Measurements from ENCODE around the gene B2M. TPM values are rescaled to one million over a fixed set of nuclear protein-coding genes. Genes with fewer than 3 reads are reported as not detected.
A peak's percentile ranks its signal among the peaks of the same experiment; 100 is the strongest.
"Not testable (repeated sequence)": the region's sequence is repeated elsewhere in the genome, so short reads cannot be mapped to it uniquely, and the experiment has no call there.

B2M gene
- polyA plus RNA-seq, 4 donors = 1,875 to 5,068 (median 4,132) TPM

DNA sequence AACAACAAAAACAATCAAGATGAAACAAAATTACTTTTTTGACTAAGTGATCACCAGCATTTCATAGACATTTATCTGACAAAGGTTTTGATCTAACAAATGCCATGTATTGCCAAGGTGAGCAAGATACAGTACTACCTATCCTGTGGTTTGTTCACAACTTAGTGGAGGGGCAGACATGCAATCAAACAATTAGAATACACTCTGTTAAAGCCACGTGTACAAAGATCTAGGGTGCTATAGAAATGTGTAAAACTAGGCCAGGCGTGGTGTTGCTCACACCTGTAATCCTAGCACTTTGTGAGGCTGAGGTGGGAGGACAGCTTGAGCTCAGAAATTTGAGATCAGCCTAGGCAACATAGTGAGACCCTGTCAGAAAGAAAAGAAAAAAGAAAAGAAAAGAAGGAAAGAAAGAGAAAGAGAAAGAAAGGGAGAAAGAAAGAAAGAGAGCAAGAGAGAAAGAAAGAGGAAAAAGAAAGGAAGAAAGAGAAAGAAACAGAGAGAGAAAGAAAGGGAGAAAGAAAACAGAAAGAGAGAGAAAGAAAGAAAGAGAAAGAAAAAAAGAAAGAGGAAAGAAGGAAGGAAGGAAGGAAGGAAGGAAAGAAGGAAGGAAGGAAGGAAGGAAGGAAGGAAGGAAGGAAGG is 23.6 kb downstream of the B2M start:
- Histone ChIP-seq H3K36me3 (ENCODE audit: control insufficient read depth in 3 of 3, insufficient read depth in 2 of 3, low read depth in 1 of 3, low read length in 3 of 3) (peaks cover 0 to 3% (median 0%) of the 10 kb centered on the region in 3 donors), H3K27ac (ENCODE audit: low read depth in 1 of 3, low read length in 2 of 3) (peak overlapping the region in 1 of 3 donors; percentile 85), H3K4me1 (ENCODE audit: control insufficient read depth in 3 of 3, insufficient read depth in 2 of 3, low read depth in 1 of 3, low read length in 2 of 3) (peaks cover under 1 to 8% (median 2%) of the 10 kb centered on the region in 3 donors), H3K9me3 (ENCODE audit: control insufficient read depth in 2 of 2, insufficient read depth in 1 of 2, low read depth in 1 of 2, low read length in 1 of 2) (no peaks in the 10 kb centered on the region), H3K4me3 (ENCODE audit: low read depth in 1 of 3, low read length in 3 of 3) (no peak overlapping the region), H3K27me3 (ENCODE audit: control insufficient read depth in 3 of 3, insufficient read depth in 3 of 3, low read length in 3 of 3) (no peaks in the 10 kb centered on the region)
- no peak for DNase-seq
- FAIRE-seq = no peak
- WGBS, 3 donors = 36 to 58% (median 45%) methylated on average over 2 of the region's 2 CpGs

- H3K4me1 ChIP-seq (ENCODE audit: control insufficient read depth in 3 of 3, insufficient read depth in 2 of 3, low read depth in 1 of 3, low read length in 2 of 3) = peaks cover 0 to 5% (median 2%) of the 10 kb centered on the region in 3 donors
- no peak for DNase-seq
- 46 to 72% (median 63%) methylated on average over 8 of the region's 8 CpGs for WGBS, 3 donors
Measured at GRCh38 chr15:44735482-44736180, 24.3 kb downstream of the B2M start.

DNA sequence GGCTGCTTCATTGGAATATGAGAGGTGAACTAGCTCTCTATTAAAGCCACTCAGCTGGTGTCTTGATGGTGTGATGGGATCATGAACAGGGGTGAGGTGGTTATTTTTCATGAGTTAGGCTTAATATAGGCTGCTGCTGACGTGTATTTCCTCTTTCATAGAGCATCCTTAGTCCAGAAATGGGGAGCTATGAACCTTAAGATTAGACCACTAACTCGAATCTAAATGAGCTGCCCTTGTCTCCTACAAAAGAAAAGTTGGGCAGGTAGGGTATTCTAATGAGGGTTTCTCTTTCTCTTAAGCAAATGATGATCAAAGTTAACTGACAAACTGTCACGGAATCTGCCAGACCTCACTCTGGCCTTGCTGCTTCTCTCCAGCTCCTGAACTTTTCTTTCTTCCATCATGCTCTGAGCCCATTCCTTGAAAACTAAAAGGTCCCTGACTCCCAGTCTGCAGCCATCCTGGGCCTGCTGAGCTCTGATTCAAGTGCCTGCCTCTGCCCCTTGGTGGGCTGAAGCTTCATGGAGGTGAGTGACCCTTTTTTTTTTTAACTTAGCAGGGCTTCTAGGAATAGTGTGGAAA is 25.0 kb downstream of the B2M start, which contains the start of gene TRIM69:
Gene TRIM69, plus strand, starts transcription at position 348 of the 585 bp plus-strand sequence. Its CDS starts 177 bp downstream, at position 525.
- no peaks in the 10 kb centered on the region for H3K9me3 ChIP-seq (ENCODE audit: control insufficient read depth in 2 of 2, insufficient read depth in 1 of 2, low read depth in 1 of 2, low read length in 1 of 2)
- DNase-seq (no peak), FAIRE-seq (no peak)
- H3K27ac ChIP-seq (ENCODE audit: low read depth in 1 of 3, low read length in 2 of 3) = peak within 1 kb of the TSS; percentile 4 to 83 (median 60)
- H3K4me3 ChIP-seq (ENCODE audit: low read depth in 1 of 3, low read length in 3 of 3) = no peak within 1 kb of the TSS
- H3K36me3 ChIP-seq (ENCODE audit: control insufficient read depth in 3 of 3, insufficient read depth in 2 of 3, low read depth in 1 of 3, low read length in 3 of 3) = peaks cover 0 to 3% (median 0%) of the 10 kb centered on the region in 3 donors
- H3K4me1 ChIP-seq (ENCODE audit: control insufficient read depth in 3 of 3, insufficient read depth in 2 of 3, low read depth in 1 of 3, low read length in 2 of 3) = peaks cover 0 to 2% (median 2%) of the 10 kb centered on the region in 3 donors
- WGBS, 3 donors = 71 to 84% (median 75%) methylated on average over 3 of the region's 3 CpGs
- H3K27me3 ChIP-seq (ENCODE audit: control insufficient read depth in 3 of 3, insufficient read depth in 3 of 3, low read length in 3 of 3) = no peaks in the 10 kb centered on the region

More at GRCh38 chr15:44735482-44736180, 24.3 kb downstream of the B2M start:
- no peaks in the 10 kb centered on the region for H3K9me3 ChIP-seq (ENCODE audit: control insufficient read depth in 2 of 2, insufficient read depth in 1 of 2, low read depth in 1 of 2, low read length in 1 of 2)
- FAIRE-seq = no peak
- H3K4me3 ChIP-seq (ENCODE audit: low read depth in 1 of 3, low read length in 3 of 3) = no peak overlapping the region
- H3K27me3 ChIP-seq (ENCODE audit: control insufficient read depth in 3 of 3, insufficient read depth in 3 of 3, low read length in 3 of 3) = no peaks in the 10 kb centered on the region
- peak overlapping the region; percentile 4 to 83 (median 60) for H3K27ac ChIP-seq (ENCODE audit: low read depth in 1 of 3, low read length in 2 of 3)
- H3K36me3 ChIP-seq (ENCODE audit: control insufficient read depth in 3 of 3, insufficient read depth in 2 of 3, low read depth in 1 of 3, low read length in 3 of 3) = peaks cover 0 to 3% (median 0%) of the 10 kb centered on the region in 3 donors

DNA sequence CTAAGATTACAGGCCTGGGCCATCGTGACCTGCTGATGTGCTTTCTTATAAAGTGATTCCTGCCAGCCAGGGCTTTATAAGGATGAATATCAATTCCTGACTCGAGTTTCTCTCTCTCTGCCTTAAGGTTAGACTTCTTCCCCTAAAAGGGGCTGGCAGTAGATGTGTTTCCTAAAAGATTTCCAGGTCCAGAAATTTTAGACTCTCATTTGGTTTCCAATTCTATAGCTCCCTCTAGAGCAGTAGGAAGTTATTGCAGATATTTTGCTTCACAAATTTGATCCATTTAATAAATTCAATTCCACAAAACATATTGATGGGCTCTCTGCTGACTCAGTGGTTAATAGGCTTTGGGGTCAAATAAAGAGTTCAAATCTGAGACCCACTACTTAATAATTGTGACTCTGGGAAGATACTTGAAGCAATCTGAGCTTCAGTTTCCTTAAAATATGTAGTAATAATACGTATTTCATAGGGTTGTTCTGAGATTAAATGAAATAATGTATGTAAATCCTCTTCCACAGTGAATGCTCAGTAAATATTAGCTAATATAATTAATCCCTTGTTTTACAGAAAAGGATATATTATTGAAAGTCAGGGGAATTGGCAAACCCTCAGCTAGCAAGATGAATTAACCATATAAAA is 27.1 kb downstream of the B2M start:
- peaks cover 0 to 2% (median 0%) of the 10 kb centered on the region in 3 donors for H3K4me1 ChIP-seq (ENCODE audit: control insufficient read depth in 3 of 3, insufficient read depth in 2 of 3, low read depth in 1 of 3, low read length in 2 of 3)
- DNase-seq (peak; percentile 63 to 67), FAIRE-seq (no peak)
- H3K36me3 ChIP-seq (ENCODE audit: control insufficient read depth in 3 of 3, insufficient read depth in 2 of 3, low read depth in 1 of 3, low read length in 3 of 3) = no peaks in the 10 kb centered on the region
- no peak overlapping the region for H3K4me3 ChIP-seq (ENCODE audit: low read depth in 1 of 3, low read length in 3 of 3)
- H3K9me3 ChIP-seq (ENCODE audit: control insufficient read depth in 2 of 2, insufficient read depth in 1 of 2, low read depth in 1 of 2, low read length in 1 of 2) = no peaks in the 10 kb centered on the region
- H3K27ac ChIP-seq (ENCODE audit: low read depth in 1 of 3, low read length in 2 of 3) = no peak overlapping the region
- WGBS, 3 donors = 61 to 72% (median 65%) methylated on average over 3 of the region's 3 CpGs
- no peaks in the 10 kb centered on the region for H3K27me3 ChIP-seq (ENCODE audit: control insufficient read depth in 3 of 3, insufficient read depth in 3 of 3, low read length in 3 of 3)

GRCh38 chr15:44739222-44739847 is 28.0 kb downstream of the B2M start:
- FAIRE-seq; H3K4me3 ChIP-seq (ENCODE audit: low read depth in 1 of 3, low read length in 3 of 3); H3K36me3 ChIP-seq (ENCODE audit: control insufficient read depth in 3 of 3, insufficient read depth in 2 of 3, low read depth in 1 of 3, low read length in 3 of 3); H3K27me3 ChIP-seq (ENCODE audit: control insufficient read depth in 3 of 3, insufficient read depth in 3 of 3, low read length in 3 of 3); H3K27ac ChIP-seq (ENCODE audit: low read depth in 1 of 3, low read length in 2 of 3); H3K9me3 ChIP-seq (ENCODE audit: control insufficient read depth in 2 of 2, insufficient read depth in 1 of 2, low read depth in 1 of 2, low read length in 1 of 2); DNase-seq; H3K4me1 ChIP-seq (ENCODE audit: control insufficient read depth in 3 of 3, insufficient read depth in 2 of 3, low read depth in 1 of 3, low read length in 2 of 3): not testable (repeated sequence)
- 70 to 84% (median 74%) methylated on average over 11 to 23 of the region's 24 CpGs for WGBS, 3 donors

DNA sequence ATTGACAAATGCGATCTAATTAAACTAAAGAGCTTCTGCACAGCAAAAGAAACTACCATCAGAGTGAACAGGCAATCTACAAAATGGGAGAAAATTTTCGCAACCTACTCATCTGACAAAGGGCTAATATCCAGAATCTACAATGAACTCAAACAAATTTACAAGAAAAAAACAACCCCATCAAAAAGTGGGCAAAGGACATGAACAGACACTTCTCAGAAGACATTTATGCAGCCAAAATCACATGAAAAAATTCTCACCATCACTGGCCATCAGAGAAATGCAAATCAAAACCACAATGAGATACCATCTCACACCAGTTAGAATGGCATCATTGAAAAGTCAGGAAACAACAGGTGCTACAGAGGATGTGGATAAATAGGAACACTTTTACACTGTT is 32.1 kb downstream of the B2M start:
- not testable (repeated sequence) for FAIRE-seq; H3K36me3 ChIP-seq (ENCODE audit: control insufficient read depth in 3 of 3, insufficient read depth in 2 of 3, low read depth in 1 of 3, low read length in 3 of 3); H3K4me3 ChIP-seq (ENCODE audit: low read depth in 1 of 3, low read length in 3 of 3); H3K27ac ChIP-seq (ENCODE audit: low read depth in 1 of 3, low read length in 2 of 3); H3K9me3 ChIP-seq (ENCODE audit: control insufficient read depth in 2 of 2, insufficient read depth in 1 of 2, low read depth in 1 of 2, low read length in 1 of 2); H3K4me1 ChIP-seq (ENCODE audit: control insufficient read depth in 3 of 3, insufficient read depth in 2 of 3, low read depth in 1 of 3, low read length in 2 of 3); DNase-seq; H3K27me3 ChIP-seq (ENCODE audit: control insufficient read depth in 3 of 3, insufficient read depth in 3 of 3, low read length in 3 of 3)
- WGBS, 3 donors = 85 to 100% (median 95%) methylated on average over 1 to 2 of the region's 2 CpGs

DNA sequence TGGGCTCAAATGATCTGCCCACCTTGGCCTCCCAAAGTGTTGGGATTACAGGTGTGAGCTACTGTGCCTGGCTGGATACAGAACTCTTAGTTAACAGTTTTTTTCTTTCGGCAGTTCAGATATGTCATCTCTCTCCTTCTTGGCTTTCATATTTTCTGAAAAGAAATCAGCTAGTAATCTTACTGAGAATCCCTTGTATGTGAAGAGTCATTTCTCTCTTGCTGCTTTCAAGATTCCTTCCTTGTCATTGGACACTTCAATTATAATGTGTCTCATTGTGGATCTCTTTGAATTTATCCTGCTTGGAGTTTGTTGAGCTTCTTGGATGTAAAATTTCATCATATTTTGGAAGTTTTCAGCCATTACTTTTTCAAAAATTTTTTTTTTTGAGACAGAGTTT is 42.0 kb downstream of the B2M start:
- Histone ChIP-seq H3K36me3 (ENCODE audit: control insufficient read depth in 3 of 3, insufficient read depth in 2 of 3, low read depth in 1 of 3, low read length in 3 of 3) (no peaks in the 10 kb centered on the region), H3K27me3 (ENCODE audit: control insufficient read depth in 3 of 3, insufficient read depth in 3 of 3, low read length in 3 of 3) (peaks cover 0 to 5% (median 0%) of the 10 kb centered on the region in 3 donors), H3K4me1 (ENCODE audit: control insufficient read depth in 3 of 3, insufficient read depth in 2 of 3, low read depth in 1 of 3, low read length in 2 of 3) (no peaks in the 10 kb centered on the region), H3K27ac (ENCODE audit: low read depth in 1 of 3, low read length in 2 of 3) (no peak overlapping the region), H3K9me3 (ENCODE audit: control insufficient read depth in 2 of 2, insufficient read depth in 1 of 2, low read depth in 1 of 2, low read length in 1 of 2) (peaks cover 0 to 17% of the 10 kb centered on the region in 2 donors), H3K4me3 (ENCODE audit: low read depth in 1 of 3, low read length in 3 of 3) (no peak overlapping the region)
- FAIRE-seq (no peak), DNase-seq (no peak)
- WGBS, 3 donors = 93 to 100% (median 94%) methylated on average over 1 of the region's 1 CpG

DNA sequence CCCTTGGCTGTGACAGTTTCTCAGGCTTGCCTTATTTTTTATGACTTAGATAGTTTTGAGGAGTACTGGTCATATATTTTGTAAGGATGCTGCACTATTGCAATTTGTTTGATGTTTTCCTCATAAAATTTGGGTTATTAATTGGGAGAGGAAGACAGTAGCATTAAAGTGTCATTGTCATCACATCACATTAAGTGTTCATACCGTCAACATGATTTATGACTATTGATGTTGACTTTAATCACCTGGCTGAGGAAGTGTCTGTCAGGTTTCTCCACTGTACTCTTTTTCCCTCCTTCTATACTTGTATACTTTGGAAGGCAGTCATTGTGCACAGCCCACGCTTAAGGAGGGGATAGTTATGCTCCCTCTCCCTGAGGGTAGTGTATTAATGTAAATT is 51.9 kb downstream of the B2M start:
- DNase-seq = no peak
- FAIRE-seq = no peak
- H3K27ac ChIP-seq (ENCODE audit: low read depth in 1 of 3, low read length in 2 of 3) = no peak overlapping the region
- WGBS, 3 donors = 53 to 71% (median 67%) methylated on average over 2 of the region's 2 CpGs
- no peaks in the 10 kb centered on the region for H3K36me3 ChIP-seq (ENCODE audit: control insufficient read depth in 3 of 3, insufficient read depth in 2 of 3, low read depth in 1 of 3, low read length in 3 of 3)
- no peak overlapping the region for H3K4me3 ChIP-seq (ENCODE audit: low read depth in 1 of 3, low read length in 3 of 3)
- no peaks in the 10 kb centered on the region for H3K9me3 ChIP-seq (ENCODE audit: control insufficient read depth in 2 of 2, insufficient read depth in 1 of 2, low read depth in 1 of 2, low read length in 1 of 2)
- no peaks in the 10 kb centered on the region for H3K4me1 ChIP-seq (ENCODE audit: control insufficient read depth in 3 of 3, insufficient read depth in 2 of 3, low read depth in 1 of 3, low read length in 2 of 3)
- peaks cover 0 to 4% (median 0%) of the 10 kb centered on the region in 3 donors for H3K27me3 ChIP-seq (ENCODE audit: control insufficient read depth in 3 of 3, insufficient read depth in 3 of 3, low read length in 3 of 3)
